SKM-1 (cell line): ENCODE data around the gene MRRF.

Experiments
- DNase-seq: peaks from one replicate; lab custom pipeline; 2025; ENCODE audit not compliant: unreplicated experiment; lab: John Stamatoyannopoulos, UW

The MRRF gene

DNA sequence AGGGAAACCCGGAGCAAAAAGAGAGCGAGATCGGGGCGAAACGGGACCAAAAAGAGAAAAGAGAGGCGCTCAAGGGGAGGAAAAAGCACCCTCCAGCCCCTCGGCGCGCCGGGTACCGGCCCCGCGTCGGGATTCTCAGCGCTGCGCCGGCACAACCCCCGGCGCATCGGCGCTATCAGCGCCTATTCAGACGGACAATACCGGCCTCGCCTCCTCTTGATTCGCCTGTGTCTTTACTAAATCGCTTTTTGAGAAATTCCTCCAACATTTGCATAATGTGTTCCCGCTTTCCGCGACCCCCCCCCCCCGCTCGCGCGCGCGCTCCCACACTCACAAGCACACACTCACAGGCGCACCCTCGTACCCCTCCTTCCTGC, 36.5 kb upstream of the MRRF start:
- DNase-seq, result no peak

DNA sequence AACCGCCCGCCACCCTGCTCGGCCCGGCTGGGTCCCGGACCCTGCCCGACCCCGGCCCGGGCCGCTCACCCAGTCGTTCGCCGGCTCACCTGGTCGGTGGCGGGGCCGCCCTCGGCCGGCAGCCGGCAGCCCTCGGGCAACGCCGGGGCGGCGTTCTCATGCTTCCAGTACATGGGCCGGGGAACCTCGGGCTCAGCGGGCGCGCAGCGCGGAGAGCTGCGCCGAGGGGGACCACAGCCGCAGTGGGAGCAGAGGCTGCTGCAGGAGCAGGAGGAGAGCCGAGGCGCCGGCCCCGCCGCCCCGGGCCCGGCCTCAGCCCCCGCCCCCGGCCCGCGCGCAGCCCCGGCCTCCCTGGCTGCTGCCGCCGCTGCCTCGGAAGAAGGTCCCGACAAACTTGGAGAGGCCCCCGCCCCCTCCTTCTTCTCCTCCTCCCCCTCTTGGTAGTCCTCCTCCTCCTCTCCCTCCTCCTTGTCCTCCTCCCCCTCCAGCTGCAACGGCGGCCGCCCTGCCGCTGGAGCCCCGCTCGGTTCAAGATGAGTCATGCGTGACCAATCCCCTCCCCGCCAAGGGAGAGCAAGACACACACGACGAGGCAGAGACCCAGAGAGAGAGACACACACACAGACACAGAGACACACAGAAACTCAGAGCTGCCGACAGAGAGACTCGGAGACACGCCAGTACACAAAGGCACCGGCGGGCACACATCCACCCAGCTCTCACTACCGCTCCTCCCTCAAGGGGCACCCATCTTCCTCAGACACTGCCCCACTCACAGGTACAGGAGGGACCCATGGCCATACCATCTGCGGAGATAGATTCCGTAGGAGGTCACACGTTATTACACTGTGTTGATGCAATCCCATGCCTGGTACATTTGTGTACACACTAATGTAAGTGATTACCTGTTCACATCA, 35.9 kb upstream of the MRRF start, which contains the start of gene LHX6:
Gene LHX6, minus strand, starts transcription at position 390 of the 917 bp plus-strand sequence. Its CDS starts 217 bp downstream, at position 173.
- no peak for DNase-seq

DNA sequence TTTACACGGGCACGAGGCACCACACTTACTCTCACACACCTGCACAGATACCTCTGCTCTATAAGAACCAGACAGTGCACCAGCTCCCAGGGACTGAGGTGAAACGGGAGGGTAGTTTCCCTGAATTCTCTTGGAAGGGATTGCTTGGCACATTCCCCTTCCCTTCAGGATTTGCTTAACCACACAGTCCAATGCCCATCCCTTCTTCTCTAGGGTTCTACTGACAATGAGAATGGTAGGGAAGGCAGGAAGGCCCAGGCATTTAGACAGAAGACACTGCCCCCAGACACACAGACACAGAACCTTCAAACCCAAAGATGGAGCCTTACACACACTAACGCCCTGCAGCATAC, 35.2 kb upstream of the MRRF start:
- DNase-seq, result no peak

DNA sequence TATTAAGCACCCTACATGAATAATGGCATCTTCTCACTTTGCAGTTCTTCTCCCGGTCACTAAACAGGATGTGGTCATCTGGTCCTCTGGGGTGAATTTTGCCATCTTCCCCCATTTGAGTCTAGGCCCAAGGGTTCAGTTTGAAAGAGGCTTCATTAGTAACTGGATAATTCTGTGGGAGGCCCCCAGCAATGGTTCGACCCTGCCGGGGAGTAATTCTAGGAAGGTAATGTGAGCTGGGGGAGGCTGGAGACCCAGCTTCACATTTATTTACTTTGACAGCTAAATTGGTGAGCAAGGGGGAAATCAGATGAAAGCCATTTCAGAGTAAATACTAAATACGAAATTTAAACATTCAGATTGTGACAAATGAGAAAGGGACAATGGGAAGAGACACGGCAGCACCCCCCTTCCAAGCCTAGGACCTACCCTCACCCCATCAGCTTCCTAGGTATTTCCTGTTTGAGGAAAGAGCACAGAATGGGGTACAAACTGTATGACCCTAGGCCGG, 31.8 kb upstream of the MRRF start:
- DNase-seq, result no peak

DNA sequence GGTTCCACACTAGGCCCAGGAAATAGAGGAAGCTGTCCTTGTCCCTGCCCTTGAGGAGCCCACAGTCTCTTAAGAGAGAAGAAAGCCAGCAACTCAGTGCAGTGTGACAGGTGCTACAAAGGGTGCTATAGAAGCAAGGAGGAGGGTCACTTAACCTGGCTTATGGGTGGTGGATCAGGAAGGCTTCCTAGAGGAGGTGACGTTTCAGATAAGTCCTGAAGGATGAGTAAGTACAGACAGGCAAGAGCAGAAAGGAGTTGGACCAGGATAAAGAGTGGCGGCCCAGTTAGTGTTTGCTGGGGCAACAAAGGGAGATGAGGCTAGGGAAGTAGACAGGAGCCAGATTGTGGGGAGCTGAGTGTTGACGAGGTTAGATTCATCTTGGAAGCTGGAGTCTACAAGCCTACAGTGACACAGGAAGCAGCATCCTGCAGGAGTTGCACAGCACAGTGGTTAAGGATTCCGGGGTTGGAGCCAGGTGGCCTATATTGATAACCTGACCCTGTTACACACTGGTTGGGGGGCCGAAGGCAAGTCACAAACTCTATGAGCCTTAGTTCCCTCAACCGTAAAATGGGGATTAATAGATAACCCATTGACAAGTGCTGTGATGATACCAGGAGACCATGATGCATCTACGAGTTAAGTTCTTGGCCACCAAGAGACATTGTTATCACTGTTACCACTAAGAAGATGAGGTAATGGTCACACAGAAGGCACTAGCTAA, 30.5 kb upstream of the MRRF start:
- no peak for DNase-seq

DNA sequence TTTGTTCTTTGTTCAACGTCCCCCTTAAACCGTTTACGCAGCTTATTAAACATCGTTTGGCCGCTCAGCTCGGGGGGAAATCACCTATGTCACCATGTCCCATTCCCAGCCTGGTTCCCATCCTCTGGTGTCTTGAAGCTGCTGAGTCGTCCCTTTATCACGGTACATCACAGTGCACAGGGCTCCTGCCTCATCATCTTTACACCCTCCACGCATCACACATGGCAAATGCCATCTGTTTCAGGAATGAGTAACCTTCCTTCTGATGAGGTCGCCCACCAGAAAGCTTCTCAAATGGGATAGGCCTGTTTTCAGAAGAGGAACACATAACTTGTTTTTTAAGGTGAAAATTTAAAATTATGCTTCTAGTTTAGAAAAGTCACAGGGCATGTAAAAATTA, 28.0 kb upstream of the MRRF start:
- no peak for DNase-seq

DNA sequence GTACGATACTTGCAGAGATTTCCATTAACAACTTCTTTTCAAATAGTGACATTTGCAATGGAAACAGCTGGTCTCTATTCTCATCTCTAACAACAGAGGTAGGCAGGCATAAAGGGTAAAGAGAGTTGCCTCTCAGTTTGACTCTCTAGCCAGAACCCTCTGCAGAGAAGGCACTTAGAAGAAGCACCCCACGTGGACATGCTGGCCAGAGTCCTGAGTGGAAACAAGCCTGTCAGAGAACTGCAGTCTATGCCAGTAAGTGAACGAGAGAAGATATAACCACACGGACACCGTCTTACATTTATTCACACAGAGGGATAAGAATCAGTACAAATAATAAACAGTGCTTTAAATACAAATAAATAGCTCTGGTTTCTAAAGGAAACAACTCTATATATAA, 25.0 kb upstream of the MRRF start:
- DNase-seq, result no peak

DNA sequence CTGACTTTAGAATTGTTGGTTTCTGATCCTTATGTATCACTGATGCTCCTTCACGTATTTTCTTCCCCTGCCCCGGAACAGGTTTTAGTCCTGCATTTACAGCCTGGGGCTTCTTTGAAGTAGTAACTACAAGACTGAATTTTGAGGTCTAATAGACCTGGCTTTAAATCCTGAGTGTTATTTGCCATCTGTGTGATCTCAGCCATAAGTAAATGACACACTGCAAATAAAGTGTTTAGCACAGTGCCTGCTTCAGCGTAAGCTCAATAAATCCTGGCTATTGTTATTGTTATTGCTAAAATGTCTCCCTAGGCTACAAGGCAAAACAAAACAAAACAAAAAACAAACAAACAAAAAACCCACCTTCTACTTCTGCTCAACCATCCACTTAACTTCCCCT, 20.3 kb upstream of the MRRF start:
- no peak for DNase-seq

DNA sequence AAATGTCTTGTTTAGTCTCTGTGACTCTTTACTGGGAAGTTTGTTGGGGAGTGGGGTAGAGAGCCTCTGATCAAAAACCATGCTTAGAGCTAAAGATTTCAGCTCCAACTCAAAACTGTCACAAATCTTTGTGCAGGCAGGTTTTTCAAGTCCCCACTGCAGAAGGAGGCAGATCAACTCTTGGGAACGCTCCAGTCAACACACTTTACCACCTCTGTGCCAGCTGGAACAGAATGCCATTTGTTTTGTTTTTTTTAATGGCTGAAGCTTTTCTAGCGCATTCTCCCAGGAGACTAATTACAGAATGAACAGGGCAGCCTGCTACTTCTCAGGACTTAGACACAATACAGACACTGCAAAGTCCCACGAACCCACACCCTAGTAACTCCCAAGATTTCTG, 18.0 kb upstream of the MRRF start:
- DNase-seq, result no peak

DNA sequence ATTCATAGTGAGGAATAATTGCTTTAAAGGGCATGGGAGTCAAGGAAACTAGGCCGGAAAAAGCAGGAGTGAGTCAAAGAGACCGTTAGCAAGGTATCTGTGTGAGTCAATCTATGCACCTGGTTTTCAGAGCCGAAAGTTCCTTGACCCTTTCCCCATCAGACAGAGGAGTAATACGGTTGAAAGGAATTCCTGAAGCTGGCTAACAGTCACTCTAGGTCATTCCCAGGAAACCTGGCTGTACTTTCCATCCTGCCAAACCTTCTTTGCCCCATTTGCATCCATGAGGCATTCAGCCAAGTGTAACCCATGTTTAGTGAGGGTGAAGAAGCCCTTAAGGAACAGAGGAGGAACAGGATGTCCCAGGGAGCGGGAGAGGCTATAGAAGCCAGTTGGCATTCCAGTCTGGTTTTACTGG, 16.2 kb upstream of the MRRF start:
- DNase-seq, result no peak

DNA sequence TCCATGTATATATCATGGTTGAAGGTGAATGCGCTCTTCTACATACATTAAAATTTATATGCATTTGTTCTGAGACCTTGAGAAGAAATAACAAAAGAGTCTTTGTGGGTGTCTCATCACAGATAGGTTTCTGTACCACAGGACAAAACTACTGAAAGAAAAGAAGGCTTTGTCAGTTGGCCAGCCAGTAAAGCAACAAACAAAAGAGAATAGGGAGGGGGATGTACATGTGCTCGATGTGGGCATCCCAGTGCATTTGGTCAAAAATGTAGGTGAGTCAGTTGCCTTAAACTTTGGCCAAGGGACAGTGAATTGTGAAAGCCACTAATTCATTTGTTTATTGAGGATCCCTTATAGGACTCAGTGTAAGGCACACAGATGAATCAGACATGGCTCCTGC, 13.3 kb upstream of the MRRF start:
- no peak for DNase-seq

DNA sequence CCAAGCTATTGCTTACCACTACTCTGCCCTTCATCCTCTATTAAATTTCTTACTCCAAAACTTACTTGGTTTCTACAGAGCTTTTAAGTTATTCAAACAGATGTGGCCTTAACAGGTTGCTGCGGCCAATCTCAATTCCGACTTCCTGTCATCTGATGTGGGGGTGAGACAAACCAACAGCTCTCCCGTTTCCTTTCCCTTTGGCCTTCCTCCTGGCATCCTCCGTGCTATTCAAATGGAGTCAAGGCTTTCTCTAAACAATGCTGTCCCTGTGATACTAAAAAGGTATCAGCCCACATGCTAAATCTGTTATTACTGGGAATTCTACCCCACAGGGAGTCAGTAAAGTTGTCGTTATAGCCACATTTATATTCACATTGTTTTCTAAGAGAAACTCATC, 11.9 kb upstream of the MRRF start:
- DNase-seq, result no peak

DNA sequence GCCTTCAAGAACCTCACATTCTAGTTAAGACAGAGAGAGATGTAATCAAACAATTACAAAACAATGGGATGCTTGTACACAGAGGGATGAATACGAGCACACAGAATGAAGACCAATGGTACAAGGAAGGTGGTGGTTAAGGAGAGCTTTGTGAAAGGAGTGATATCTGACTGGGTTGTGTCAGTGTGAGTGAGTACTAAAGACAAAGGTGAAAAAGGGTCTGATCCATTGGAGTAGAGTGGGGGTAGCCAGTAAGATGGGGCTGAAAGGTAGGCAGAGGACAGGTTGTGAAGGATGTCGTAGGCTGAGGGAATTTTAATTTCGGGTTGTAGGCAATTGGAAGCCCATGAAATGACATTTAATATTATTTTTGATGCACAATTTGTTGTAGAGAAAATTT, 9.9 kb upstream of the MRRF start:
- DNase-seq, result no peak

DNA sequence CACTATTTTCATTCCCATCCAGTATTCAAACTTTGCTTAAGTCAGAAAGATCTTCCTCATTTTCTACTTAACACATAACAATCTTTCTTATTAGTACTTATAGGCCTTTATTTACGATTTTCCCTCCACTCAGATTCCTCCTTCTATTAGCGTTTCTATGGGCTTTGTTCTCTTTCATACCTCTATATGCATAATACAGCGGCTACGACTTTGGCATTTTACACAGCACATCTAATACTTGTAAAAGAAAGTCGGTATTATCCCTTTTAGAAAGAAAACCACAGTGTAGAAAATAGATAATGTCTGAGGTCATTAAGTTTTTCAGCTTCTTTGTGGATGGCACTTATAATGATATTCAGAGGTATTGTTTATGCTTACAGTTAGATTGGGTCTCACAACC, 8.5 kb upstream of the MRRF start:
- no peak for DNase-seq

DNA sequence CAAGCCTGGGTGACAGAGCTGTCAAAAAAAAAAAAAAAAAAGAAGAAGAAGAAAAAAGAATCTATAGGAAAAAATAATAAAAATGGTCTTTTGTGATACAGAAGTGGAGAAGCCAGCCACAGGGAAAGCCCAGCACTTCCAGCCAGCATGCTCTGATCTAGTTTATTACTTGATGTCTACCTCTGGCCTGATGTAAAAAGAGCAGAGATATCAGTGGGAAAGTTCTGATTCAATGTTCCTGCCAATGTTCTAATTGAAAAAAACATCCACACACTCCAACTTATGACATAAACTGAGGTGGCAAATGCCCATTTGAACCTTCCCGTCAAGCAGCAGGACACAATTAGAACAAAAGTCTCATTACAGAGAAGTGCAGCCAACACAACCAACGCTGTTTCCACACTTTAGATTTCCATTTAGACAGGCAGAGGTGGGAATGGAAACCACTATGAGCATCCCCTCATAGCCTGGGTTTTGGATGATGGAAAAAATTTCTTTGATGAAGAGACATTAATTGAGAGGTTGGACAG, 5.7 kb upstream of the MRRF start:
- no peak for DNase-seq

DNA sequence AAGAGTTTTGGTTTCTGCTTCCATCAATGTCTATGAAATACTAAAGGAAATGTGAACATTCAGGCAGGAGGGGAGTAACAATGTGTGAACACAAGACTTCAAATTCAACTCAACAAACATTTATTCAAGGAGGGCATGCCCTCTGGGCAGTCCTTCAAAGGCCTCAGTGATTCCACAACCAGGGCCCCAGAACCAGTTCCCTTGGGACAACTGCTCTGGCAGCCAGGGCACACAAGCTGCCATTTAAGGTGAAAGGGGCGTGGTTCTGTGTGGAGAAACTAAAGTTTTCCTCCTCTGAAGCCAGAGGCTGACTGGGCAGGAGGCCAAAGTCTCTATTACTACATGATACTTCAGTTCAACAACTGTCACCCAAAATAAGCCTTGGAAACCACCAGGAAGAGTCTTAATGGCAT, 3.2 kb upstream of the MRRF start:
- DNase-seq, result no peak

DNA sequence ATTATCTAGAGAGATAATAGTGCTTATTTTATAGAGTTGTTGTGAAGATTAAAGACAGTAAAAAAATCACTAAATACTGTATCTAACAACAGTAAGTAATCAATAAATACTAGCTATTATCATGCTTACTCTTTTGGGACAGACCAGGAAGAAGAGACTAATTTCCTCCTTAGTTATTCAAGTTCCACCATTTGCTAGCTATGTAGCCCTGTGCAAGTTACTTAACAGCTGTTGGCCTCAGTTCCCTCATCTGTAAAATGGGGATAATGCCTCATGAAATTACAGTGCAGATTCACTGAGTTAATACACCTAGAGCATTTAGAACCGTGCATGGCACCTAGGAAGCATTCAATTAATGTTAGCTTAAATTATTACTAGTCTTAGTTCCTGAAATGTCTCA, 2.6 kb upstream of the MRRF start:
- DNase-seq, result no peak

DNA sequence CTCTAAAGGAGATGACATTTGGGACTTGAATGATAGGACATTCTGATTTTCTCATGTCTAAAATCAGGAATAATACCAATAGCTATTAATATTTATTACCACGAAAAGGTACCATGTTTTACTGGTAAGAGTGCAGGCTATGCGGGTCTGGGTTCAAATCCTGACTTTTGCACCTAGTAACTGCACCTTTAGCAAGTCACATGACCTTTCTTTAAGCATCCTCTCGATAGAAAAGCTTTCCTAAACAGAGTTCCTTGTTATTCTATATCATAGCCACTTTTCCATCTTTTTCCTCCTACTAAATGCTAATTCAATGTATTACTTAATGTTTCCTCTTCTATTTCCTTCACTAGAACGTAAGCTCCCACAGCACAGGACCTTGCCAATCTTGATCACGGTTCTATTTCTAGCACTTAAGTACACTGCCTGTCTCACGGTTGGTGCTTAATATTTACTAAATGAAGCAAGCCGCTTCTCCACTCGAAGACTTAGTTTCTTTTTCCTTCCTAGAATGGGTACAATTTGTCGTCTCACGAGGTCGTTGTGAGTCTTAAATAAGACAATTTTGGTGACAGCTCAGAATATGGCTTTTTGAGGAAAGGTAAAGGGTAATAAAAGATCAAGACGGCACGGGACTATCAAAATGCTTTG, 858 bp upstream of the MRRF start:
- no peak for DNase-seq

DNA sequence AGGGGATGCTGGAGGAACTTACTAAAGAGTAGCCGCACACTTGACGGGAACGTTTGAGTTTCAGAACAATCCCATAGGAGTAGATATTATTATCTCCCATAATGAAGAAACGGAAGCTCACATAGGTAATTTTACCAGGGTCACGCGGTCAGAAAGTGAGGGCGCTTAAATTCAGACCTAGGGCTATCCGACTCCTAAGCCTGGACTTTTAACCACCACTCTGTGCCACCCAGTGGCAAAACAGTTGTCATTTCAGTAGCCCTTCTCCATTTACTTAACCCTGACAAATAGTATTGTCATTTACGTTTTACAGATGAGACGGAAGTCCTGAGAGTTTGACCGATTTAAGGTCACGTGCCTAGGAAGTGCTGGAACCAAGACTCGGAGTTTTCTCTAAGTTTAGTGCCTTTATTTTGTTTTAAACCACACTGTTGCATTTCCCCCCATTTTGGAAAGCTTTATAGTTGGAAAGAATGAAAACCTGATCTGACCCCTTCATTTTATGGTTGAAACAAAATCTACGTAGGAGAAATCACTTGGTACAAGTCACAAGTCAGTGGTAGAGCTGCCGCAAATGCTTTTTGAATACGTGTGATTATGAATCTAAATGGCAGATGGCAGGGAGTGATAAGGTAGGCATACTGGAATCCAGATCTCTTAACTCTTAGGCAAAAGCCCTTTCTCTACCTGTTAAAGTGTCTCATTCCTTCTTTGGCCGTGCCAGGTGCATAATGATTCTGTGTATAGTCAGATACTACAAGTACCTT, 650 bp downstream of the MRRF start:
- DNase-seq, result peak; percentile 45

DNA sequence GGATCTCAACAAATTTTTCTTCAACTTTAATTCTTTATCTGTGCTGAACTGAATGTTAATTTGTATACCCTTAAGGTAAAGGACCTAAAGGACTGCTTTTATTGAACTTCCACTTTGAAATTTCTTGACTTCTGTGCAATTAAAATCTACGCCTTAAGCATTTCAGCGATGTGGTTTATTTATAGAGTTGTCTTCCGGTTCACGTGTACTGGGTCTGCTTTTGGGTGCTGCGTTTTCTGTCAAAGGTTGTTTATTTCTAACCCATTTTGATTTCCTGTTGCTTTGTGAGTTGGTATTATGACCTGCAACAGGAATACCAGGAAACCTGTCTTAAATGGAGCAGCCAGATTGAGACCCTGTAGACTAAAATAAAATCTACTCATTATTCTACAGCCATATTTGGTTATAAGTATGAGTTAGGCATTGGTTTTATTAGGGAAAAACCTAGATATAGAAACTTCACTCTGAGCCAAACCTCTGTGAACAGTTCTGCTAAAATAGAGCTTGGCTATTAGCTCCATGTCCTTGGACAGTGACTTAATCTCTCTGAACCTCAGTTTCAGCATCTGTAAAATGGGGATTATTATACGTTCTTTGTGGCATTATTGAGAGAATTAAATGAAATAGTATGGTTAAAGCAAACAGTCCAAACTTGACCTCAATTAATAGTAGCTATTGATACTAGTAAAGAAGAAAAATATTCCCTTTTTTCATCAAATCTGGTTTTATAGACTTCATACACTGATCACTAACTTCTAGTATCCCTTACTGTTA, 3.5 kb downstream of the MRRF start:
- DNase-seq, result no peak
